ENCODE data around the gene SDK1.

DNA sequence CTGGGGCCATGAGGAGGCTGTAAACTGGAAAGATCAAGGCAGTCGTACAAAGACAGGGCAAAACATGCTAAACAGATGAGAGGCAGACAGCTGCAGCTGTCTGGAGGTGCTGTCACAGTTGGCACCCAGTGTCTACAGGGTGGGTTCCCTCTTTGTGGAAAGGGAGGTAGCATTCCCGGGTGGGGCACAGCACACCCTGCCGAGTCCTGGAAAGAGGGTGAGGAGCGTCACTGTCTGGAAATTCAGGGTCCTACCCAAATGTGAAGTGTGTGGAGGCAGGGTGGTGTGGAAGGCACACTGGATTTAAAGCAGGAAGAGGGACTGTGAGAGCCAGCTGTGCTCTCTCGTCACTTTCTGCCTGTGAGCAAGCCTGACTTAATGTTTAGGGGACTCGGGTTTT lies 356.2 kb downstream of the SDK1 start:
- TF ChIP-seq CTCF (IDR thresholded peaks at IDR 0.05; ENCODE audit: borderline replicate concordance, extremely low read depth, low read length, poor library complexity, severe bottlenecking) (no peak), EZH2 (IDR thresholded peaks at IDR 0.05; ENCODE audit: borderline replicate concordance, low read depth, low read length, severe bottlenecking) (no peak)
